HG03575 (cell line): ENCODE results near the gene TEDC2.
"Not testable (repeated sequence)": the region's sequence is repeated elsewhere in the genome, so short reads cannot be mapped to it uniquely, and the experiment has no call there.

Experiments
- ATAC-seq: cut with Tn5 transposase; IDR thresholded peaks from one replicate; pipeline ENCODE4 v1.9.1; 2021; ENCODE audit not compliant: unreplicated experiment, insufficient number of reproducible peaks, low FRiP score; ENCODE audit errors: extremely low read depth

Gene TEDC2

GRCh38 chr16:2459647-2460390 lies at the start of gene TEDC2:
Gene TEDC2 (plus strand): TSS chr16:2460109. CDS start chr16:2460145, 36 bp downstream.
- no peak for ATAC-seq

- ATAC-seq, result no peak
These were observed 44.8 kb upstream of the TEDC2 start for GRCh38 chr16:2415085-2415484.

GRCh38 chr16:2420035-2420434 lies 39.9 kb upstream of the TEDC2 start:
- ATAC-seq, result no peak

- ATAC-seq, result no peak
These were observed 37.6 kb upstream of the TEDC2 start for GRCh38 chr16:2422123-2422867.

GRCh38 chr16:2424061-2425007 lies 35.6 kb upstream of the TEDC2 start:
- no peak for ATAC-seq

- no peak for ATAC-seq
These were observed 34.8 kb upstream of the TEDC2 start for GRCh38 chr16:2425008-2425518.

GRCh38 chr16:2425825-2426430 lies 34.0 kb upstream of the TEDC2 start:
- no peak for ATAC-seq

- no peak for ATAC-seq
These were observed 33.0 kb upstream of the TEDC2 start for GRCh38 chr16:2426941-2427361.

GRCh38 chr16:2427526-2427925 lies 32.4 kb upstream of the TEDC2 start:
- ATAC-seq, result no peak

GRCh38 chr16:2428051-2428783 lies 31.7 kb upstream of the TEDC2 start:
- no peak for ATAC-seq

- ATAC-seq, result no peak
These were observed 31.2 kb upstream of the TEDC2 start for GRCh38 chr16:2428784-2429033.

GRCh38 chr16:2429034-2429770 lies 30.7 kb upstream of the TEDC2 start, which contains the start of gene CCNF:
Gene CCNF (plus strand): TSS chr16:2429447. CDS start chr16:2429482, 35 bp downstream.
- no peak for ATAC-seq

GRCh38 chr16:2429771-2430663 lies 29.9 kb upstream of the TEDC2 start:
- ATAC-seq, result no peak

- ATAC-seq, result no peak
These were observed 27.6 kb upstream of the TEDC2 start for GRCh38 chr16:2432286-2432685.

GRCh38 chr16:2432801-2433505 lies 27.0 kb upstream of the TEDC2 start:
- ATAC-seq, result no peak

GRCh38 chr16:2435236-2435635 lies 24.7 kb upstream of the TEDC2 start:
- ATAC-seq, result not testable (repeated sequence)
